Thymus (tissue), 11 donors: ENCODE results near the gene CABP7. TPM values are rescaled to one million over a fixed set of nuclear protein-coding genes. Genes with fewer than 3 reads are reported as not detected.
"Not testable (repeated sequence)": the region's sequence is repeated elsewhere in the genome, so short reads cannot be mapped to it uniquely, and the experiment has no call there.

Experiments
- DNase-seq, 9 donors: peaks; one replicate each; pipeline ENCODE4 v3.0.0-alpha.2; 2013; ENCODE audit warnings: low spot score in 9 of 9, low read depth in 6 of 9, missing footprints in 1 of 9
- H3K27ac ChIP-seq, 2 donors: one replicate each; pipeline ENCODE4 v1.5.1; 2013; ENCODE audit warnings: control low read depth in 1 of 2, low read depth in 1 of 2, low read length in 1 of 2, mild to moderate bottlenecking in 1 of 2, moderate library complexity in 1 of 2
- H3K27me3 ChIP-seq, 2 donors: one replicate each; pipeline ENCODE4 v1.5.1; 2013; ENCODE audit warnings: low read length in 1 of 2; ENCODE audit not compliant: control insufficient read depth in 2 of 2, insufficient read depth in 1 of 2
- H3K36me3 ChIP-seq, 2 donors: one replicate each; pipeline ENCODE4 v1.5.1; 2013; ENCODE audit warnings: low read length in 1 of 2, mild to moderate bottlenecking in 1 of 2, moderate library complexity in 1 of 2; ENCODE audit not compliant: control insufficient read depth in 2 of 2, insufficient read depth in 2 of 2
- H3K4me1 ChIP-seq, 2 donors: one replicate each; pipeline ENCODE4 v1.5.1; 2013; ENCODE audit warnings: low read length in 2 of 2; ENCODE audit not compliant: control insufficient read depth in 2 of 2, insufficient read depth in 2 of 2
- H3K4me3 ChIP-seq, 2 donors: one replicate each; pipeline ENCODE4 v1.5.1; 2013; ENCODE audit warnings: low read length in 2 of 2, control low read depth in 1 of 2, mild to moderate bottlenecking in 1 of 2
- H3K9me3 ChIP-seq, 2 donors: one replicate each; pipeline ENCODE4 v1.5.1; 2013; ENCODE audit warnings: low read length in 1 of 2, mild to moderate bottlenecking in 1 of 2; ENCODE audit not compliant: control insufficient read depth in 2 of 2, insufficient read depth in 1 of 2
- WGBS: extraction: QIAGEN DNeasy Blood & Tissue Kit; methylation state at CpG from one replicate; pipeline ENCODE4 v1.1.7; 2013; 5-methylcytosine and 5-hydroxymethylcytosine counted together
- polyA plus RNA-seq: library from polyadenylated mRNA; stranded (reverse); fragments of 200-250 nt; gene quantifications from one replicate; pipeline ENCODE4 v1.2.3, GENCODE V29; 2013
- total RNA-seq: library from RNA; stranded (reverse); fragments of 120-200 nt; gene quantifications from one replicate; pipeline ENCODE4 v1.2.4, GENCODE V29; 2013
- donor health status: healthy.

CABP7 gene
- total and polyA plus RNA-seq, 2 donors, result 0.14 to 0.52 TPM

DNA sequence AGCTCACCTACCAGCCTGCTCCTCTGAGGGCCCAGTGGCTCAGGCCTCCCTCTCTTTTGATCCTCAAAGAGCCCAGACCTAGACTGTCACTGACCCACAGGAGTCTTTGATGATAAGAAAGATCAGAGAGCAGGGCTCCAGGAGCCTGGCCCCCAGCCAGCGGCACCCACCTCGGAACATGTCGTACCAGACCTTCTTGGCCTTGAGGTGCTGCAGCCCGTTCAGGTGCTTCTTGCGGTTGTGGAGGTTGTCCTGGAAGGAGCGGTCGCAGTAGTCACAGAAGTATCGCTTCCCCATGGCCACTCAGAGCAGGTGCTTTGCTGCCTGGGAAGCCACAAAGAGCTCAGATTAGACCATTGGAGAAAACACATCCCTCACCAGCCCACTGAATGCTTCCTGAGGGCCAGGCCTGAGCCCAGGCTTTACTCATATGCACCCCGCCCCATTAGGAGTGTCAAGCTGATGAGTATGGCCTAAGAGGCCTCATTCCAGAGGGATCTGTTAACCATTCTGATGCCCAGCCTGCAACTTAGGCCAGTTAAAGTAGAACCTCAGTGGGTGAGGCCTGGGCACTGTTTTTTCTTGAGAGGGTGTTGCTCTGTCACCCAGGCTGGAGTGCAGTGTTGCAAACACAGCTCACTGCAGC, 28.6 kb downstream of the CABP7 start:
- peaks cover 0 to 10% of the 10 kb centered on the region in 2 donors for H3K4me1 ChIP-seq
- H3K36me3 ChIP-seq, result peaks cover 10 to 27% of the 10 kb centered on the region in 2 donors
- DNase-seq, result no peak
- 97% methylated on average over 9 of the region's 9 CpGs for WGBS
- no peak overlapping the region for H3K27ac ChIP-seq
- no peaks in the 10 kb centered on the region for H3K9me3 ChIP-seq
- no peak overlapping the region for H3K4me3 ChIP-seq
- no peaks in the 10 kb centered on the region for H3K27me3 ChIP-seq

DNA sequence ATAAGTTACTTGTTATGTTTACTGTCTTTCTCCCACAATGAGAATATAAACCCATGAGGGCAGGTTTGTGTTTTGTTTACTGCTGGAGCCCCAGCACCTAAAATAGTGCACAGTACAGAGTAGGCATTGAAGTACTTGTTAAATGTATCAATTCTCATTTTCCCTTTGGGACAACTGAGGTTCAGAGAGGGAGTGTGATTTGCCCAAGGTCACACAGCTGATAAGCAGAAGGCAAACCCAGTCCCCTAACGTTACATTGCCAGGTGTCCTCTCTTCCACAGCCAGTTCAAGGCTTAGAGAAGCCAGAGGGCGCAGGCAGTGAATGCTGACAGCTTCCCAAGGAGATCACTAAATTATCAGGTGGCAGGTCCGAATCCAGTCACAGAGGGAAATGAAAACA, 30.2 kb downstream of the CABP7 start:
- no peak for DNase-seq
- Histone ChIP-seq H3K27ac (no peak overlapping the region), H3K4me1 (peaks cover 0 to 10% of the 10 kb centered on the region in 2 donors), H3K9me3 (no peaks in the 10 kb centered on the region), H3K4me3 (no peak overlapping the region), H3K27me3 (no peaks in the 10 kb centered on the region), H3K36me3 (peaks cover 10 to 34% of the 10 kb centered on the region in 2 donors)
- WGBS, result 99% methylated on average over 3 of the region's 3 CpGs

DNA sequence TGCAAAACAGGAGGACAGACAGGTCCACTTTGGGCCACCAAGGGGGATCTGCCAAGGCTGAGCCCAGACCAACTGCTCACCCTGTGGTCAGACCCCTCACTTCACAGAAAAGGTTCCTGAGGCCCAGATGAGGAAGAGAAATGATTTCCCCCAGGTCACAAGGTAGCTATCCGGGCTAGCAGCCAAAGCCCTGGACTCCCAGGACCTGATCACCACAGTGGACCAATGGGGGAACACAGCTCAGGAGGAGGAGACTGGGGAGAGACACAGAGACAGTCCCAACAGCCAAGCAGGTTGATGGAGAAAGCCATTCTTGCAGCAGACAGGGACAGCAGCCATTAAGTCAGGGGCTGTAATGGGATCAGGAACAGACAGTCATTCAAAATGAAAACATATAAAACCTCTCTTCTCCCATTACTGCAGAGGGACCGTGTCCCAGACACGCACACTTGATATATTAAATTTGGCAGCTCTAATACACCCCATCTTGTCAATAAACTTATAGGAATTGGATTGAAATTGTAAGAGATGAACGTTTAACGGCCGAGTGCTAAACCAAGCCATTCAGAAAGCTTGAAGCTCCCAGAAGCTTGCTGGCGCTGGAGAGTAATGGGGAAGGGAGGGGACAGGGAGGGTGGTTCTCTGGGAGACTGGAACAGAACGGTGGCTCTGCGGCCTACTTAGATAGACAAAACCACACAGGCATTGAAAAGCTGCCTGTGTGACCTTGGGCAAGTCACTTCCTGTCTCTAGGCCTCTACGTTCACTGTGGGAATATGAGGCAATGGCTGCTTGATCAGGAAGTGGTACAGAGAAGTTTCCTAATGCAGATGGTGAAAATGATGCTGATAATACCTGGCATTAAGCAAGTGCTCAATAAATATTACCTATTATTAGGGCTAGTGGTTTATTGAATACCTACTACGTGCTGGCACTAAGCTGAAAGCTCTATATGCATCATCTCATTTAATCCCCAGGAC, 31.0 kb downstream of the CABP7 start:
- Histone ChIP-seq H3K4me3 (no peak overlapping the region), H3K27ac (no peak overlapping the region), H3K36me3 (peaks cover 10 to 28% of the 10 kb centered on the region in 2 donors), H3K9me3 (no peaks in the 10 kb centered on the region), H3K27me3 (no peaks in the 10 kb centered on the region), H3K4me1 (peaks cover 0 to 9% of the 10 kb centered on the region in 2 donors)
- 83% methylated on average over 11 of the region's 11 CpGs for WGBS
- DNase-seq, result peak in 2 of 9 donors; percentile 19 to 42

GRCh38 chr22:29751669-29752068, 31.9 kb downstream of the CABP7 start:
- Histone ChIP-seq H3K36me3 (peaks cover 10 to 25% of the 10 kb centered on the region in 2 donors), H3K9me3 (no peaks in the 10 kb centered on the region), H3K4me3 (no peak overlapping the region), H3K27me3 (no peaks in the 10 kb centered on the region), H3K4me1 (peaks cover 0 to 9% of the 10 kb centered on the region in 2 donors), H3K27ac (no peak overlapping the region)
- 98% methylated on average over 2 of the region's 2 CpGs for WGBS
- DNase-seq, result no peak

DNA sequence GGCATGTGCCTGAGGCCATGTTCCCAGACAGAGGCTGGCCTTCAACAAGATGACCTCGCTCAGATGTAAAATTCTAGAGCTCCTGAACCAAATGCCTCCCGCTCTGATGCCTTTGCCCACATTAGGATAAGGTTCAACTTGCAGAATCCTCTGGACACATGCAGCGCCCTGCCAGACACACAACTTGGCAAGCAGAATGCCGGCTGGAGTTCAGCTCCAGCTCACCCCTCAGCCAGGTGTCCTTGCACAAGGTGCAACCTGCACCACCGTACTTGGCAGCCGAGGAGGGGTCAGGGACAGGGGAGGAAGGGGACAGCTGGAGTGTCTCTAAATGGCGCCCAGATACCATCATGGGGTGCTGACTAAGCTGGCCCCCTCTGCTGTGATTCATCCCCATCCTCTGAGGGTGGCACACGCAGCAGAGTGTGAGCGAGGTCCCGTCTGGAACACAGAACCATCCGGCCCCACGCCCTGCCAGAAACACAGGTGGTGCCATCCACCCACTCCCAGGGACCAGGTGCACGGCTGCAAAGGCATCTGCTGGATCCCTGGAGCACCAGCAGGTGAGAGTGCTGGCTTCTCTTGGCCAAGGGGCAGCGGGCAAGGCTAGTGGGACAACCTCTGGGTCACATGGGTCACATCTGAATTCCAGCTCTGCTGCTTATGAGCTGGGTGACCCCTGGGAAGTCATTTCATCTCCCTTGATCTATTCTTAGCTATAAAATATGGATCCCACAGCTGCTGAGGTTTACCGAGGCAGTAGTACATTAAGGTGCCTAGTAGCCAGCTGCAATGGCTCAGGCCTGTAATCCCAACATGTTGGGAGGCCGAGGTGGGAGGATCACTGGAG, 34.2 kb downstream of the CABP7 start:
- DNase-seq, result no peak
- H3K4me1 ChIP-seq, result peaks cover 0 to 9% of the 10 kb centered on the region in 2 donors
- no peaks in the 10 kb centered on the region for H3K9me3 ChIP-seq
- H3K27ac ChIP-seq, result no peak overlapping the region
- no peaks in the 10 kb centered on the region for H3K27me3 ChIP-seq
- WGBS, result 97% methylated on average over 16 of the region's 16 CpGs
- H3K4me3 ChIP-seq, result no peak overlapping the region
- peaks cover 0 to 7% of the 10 kb centered on the region in 2 donors for H3K36me3 ChIP-seq

GRCh38 chr22:29754658-29755395, 35.0 kb downstream of the CABP7 start:
- WGBS, result 98% methylated on average over 11 of the region's 11 CpGs
- not testable (repeated sequence) for H3K9me3 ChIP-seq, DNase-seq, H3K4me1 ChIP-seq, H3K4me3 ChIP-seq, H3K36me3 ChIP-seq, H3K27ac ChIP-seq, H3K27me3 ChIP-seq

GRCh38 chr22:29755889-29756288, 36.1 kb downstream of the CABP7 start:
- WGBS, result 98% methylated on average over 9 of the region's 9 CpGs
- no peak overlapping the region for H3K4me3 ChIP-seq

GRCh38 chr22:29756341-29756740, 36.5 kb downstream of the CABP7 start:
- Histone ChIP-seq H3K36me3 (peaks cover 0 to 7% of the 10 kb centered on the region in 2 donors), H3K9me3 (no peaks in the 10 kb centered on the region), H3K4me3 (no peak overlapping the region), H3K4me1 (peaks cover 0 to 2% of the 10 kb centered on the region in 2 donors), H3K27me3 (no peaks in the 10 kb centered on the region), H3K27ac (no peak overlapping the region)
- 97% methylated on average over 7 of the region's 7 CpGs for WGBS
- no peak for DNase-seq

More at GRCh38 chr22:29755889-29756288, 36.1 kb downstream of the CABP7 start:
- DNase-seq, result no peak
- Histone ChIP-seq H3K4me1 (peaks cover 0 to 7% of the 10 kb centered on the region in 2 donors), H3K9me3 (no peaks in the 10 kb centered on the region), H3K27me3 (no peaks in the 10 kb centered on the region), H3K36me3 (peaks cover 0 to 7% of the 10 kb centered on the region in 2 donors), H3K27ac (no peak overlapping the region)
